HUES48 (cell line): Measurements from ENCODE around the gene RAB9A.
"Not testable (repeated sequence)": the region's sequence is repeated elsewhere in the genome, so short reads cannot be mapped to it uniquely, and the experiment has no call there.

Source experiments
- H3K27ac ChIP-seq: one replicate; pipeline ENCODE4 v1.7.0; 2013; ENCODE audit warnings: low read depth, low read length, inconsistent platforms
- H3K27me3 ChIP-seq: 2 replicates; pipeline ENCODE4 v1.6.1; 2013; ENCODE audit warnings: mild to moderate bottlenecking, low read length; ENCODE audit not compliant: control insufficient read depth, insufficient read depth
- H3K36me3 ChIP-seq: 2 replicates; pipeline ENCODE4 v1.6.1; 2013; ENCODE audit warnings: low read length; ENCODE audit not compliant: control insufficient read depth, insufficient read depth
- H3K4me1 ChIP-seq: 2 replicates; pipeline ENCODE4 v1.6.1; 2013; ENCODE audit warnings: mild to moderate bottlenecking, low read length; ENCODE audit not compliant: control insufficient read depth, insufficient read depth
- H3K4me3 ChIP-seq: 2 replicates; pipeline ENCODE4 v1.5.1; 2013; ENCODE audit warnings: mild to moderate bottlenecking, low read depth, low read length
- H3K9ac ChIP-seq: 2 replicates; pipeline ENCODE4 v1.6.1; 2013; ENCODE audit warnings: mild to moderate bottlenecking, low read depth, low read length, moderate library complexity
- H3K9me3 ChIP-seq: 2 replicates; pipeline ENCODE4 v1.6.1; 2013; ENCODE audit warnings: low read length; ENCODE audit not compliant: control insufficient read depth, insufficient read depth

Gene RAB9A, protein sequence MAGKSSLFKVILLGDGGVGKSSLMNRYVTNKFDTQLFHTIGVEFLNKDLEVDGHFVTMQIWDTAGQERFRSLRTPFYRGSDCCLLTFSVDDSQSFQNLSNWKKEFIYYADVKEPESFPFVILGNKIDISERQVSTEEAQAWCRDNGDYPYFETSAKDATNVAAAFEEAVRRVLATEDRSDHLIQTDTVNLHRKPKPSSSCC

DNA sequence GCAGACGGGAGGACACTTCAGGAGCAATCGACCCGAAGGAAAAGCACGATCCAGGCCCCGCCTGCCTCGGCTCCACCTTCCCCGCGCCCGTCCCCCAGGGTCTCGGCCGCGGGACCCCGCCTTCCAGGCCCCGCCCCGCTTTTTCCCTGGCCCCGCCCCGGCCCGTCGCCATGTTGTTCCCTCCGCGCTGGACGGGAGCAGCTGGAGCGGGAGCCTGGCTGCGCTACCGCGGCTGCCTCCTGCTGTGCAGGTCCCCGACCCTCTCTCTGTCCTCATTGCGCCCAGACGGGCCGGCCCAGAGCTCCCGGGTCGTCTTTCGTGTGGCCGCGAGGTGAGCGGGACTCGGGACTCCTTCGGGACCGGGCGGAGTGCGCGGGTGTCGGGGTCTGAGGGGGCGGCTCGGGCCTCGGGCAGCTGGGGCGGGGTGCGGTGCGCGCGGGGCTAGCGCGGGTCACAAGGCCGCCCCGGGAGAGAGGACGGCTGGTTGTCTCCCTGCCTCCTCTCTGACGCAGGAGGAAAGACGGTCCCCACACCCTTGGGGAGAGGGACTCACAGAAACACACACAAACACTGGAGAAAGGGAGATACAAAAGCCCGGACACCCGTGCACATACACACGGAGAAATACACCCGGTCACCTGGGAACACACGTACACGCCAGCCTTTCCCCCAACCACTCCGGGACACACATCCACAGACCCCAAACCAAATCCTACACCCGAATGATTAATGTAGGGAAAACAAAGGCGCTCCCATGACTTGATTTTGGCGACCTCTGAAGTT lies at the start of gene RAB9A:
RAB9A (plus strand) TSS at position 171 of the 783 bp plus-strand sequence. CDS start 19,619 bp downstream, outside the sequence.
- Histone ChIP-seq H3K9ac (peak within 1 kb of the TSS; percentile 81), H3K9me3 (no peaks in the 10 kb centered on the region), H3K27ac (peak within 1 kb of the TSS; percentile 85), H3K36me3 (no peaks in the 10 kb centered on the region), H3K4me3 (peak within 1 kb of the TSS; percentile 94), H3K4me1 (peaks cover 35% of the 10 kb centered on the region), H3K27me3 (peaks cover 19% of the 10 kb centered on the region)

DNA sequence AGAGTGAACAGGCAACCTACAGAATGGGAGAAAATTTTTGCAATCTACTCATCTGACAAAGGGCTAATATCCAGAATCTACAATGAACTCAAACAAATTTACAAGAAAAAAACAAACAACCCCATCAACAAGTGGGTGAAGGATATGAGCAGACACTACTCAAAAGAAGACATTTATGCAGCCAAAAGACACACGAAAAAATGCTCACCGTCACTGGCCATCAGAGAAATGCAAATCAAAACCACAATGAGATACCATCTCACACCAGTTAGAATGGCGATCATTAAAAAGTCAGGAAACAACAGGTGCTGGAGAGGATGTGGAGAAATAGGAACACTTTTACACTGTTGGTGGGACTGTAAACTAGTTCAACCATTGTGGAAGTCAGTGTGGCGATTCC lies 47.2 kb upstream of the RAB9A start:
- not testable (repeated sequence) for H3K9ac ChIP-seq, H3K4me3 ChIP-seq, H3K9me3 ChIP-seq, H3K36me3 ChIP-seq, H3K27me3 ChIP-seq, H3K27ac ChIP-seq, H3K4me1 ChIP-seq

DNA sequence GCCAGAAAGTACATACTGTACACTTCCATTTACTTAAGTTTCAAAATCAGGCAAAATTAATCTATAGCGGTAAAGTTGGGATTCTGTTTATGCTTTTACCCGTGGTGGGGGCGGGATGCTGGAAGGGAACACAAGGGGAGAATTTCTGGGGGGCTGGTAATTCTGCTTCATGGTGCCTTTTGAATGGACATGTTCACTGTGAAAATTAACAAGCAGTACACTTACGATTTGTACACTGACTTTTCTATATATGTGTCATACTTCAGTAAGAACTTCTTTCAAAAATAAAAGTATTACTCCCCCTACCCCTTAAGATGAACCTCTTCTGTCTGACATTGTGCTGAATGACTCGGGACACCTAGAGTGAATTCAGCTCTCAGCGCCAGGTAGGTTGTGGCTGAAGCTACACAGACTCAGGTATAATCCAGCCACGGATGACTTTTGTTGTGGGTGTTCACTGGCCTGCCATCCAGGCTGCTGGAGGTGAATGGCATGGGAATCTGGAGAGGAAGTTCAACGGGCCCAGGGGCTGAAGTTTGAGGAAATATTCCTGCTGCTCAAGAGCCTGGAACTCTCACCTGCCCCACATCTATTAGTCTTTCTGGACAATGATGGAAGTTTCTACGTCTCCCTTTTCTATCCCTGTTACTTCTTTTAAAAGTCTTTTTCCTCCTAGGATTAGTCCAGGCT lies 43.3 kb upstream of the RAB9A start:
- Histone ChIP-seq H3K4me1 (peaks cover 6% of the 10 kb centered on the region; the same call in 1 of the 2 replicates), H3K9me3 (no peaks in the 10 kb centered on the region), H3K27me3 (no peaks in the 10 kb centered on the region), H3K9ac (no peak overlapping the region), H3K36me3 (no peaks in the 10 kb centered on the region), H3K4me3 (no peak overlapping the region), H3K27ac (no peak overlapping the region)

DNA sequence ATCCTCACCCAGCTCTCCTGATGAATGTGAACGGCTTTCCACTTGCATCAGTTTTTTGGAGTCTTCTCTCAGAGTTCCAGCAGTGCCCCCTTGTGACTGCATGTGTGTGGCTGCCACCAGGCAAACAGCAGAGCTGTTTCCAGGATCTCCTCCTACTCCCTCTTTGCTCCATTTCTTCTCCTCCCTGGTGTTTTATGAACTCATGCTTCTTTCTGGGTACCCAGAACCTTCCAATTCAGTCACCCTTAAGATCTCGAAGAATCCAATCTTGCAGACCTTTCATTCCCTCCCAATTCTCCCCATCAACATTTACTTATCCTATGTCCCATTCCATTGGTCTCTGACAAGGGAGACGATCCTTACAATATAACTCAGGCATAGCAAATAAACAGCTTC lies 42.8 kb upstream of the RAB9A start:
- Histone ChIP-seq H3K9ac (no peak overlapping the region), H3K27me3 (no peaks in the 10 kb centered on the region; the same call in 1 of the 2 replicates), H3K36me3 (no peaks in the 10 kb centered on the region), H3K9me3 (no peaks in the 10 kb centered on the region), H3K4me1 (peaks cover 6% of the 10 kb centered on the region; the same call in 1 of the 2 replicates), H3K27ac (no peak overlapping the region), H3K4me3 (no peak overlapping the region)

DNA sequence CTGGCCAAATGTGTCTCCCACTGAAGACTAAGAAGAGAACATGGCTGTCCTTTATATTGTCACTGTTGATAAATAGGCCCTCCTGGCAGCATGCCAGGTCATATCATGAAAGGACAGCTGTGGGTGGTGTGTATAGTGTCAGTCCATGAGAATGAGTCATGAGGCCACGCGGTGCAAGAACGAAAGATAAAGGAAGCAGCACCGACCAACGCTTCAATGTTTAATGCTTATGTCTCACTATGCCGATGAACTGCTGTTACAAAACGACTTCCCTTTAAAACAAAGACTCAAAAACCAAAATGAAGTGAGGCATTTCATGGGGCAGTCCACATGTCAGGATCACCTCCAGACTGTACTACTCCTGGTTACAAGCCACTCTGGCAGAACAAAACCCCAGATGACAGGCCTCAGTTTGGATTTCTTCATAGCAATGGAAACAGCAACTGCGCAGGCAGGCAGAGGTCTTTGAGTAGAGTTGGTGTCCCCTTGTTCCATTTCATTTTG lies 41.2 kb upstream of the RAB9A start:
- Histone ChIP-seq H3K4me3 (no peak overlapping the region), H3K4me1 (peaks cover 9% of the 10 kb centered on the region), H3K27ac (no peak overlapping the region), H3K9me3 (no peaks in the 10 kb centered on the region), H3K27me3 (no peaks in the 10 kb centered on the region; the same call in none of the 2 replicates), H3K9ac (no peak overlapping the region), H3K36me3 (no peaks in the 10 kb centered on the region)

DNA sequence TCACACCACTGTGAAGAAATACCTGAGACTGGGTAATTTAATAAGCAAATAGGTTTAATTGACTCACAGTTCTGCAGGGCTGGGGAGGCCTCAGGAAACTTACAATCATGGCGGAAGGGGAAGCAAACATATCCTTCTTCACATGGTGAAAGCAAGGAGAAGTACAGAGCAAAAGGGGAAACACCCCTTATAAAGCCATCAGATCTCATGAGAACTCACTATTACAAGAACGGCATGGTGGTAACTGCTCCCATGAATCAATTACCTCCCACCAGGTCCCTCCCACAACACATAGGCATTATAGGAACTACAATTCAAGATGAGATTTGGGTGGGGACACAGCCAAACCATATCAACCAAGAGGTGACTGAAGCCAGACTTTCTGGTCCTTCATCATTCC lies 40.6 kb upstream of the RAB9A start:
- H3K36me3 ChIP-seq, H3K9me3 ChIP-seq, H3K9ac ChIP-seq, H3K4me3 ChIP-seq, H3K4me1 ChIP-seq, H3K27me3 ChIP-seq, H3K27ac ChIP-seq: not testable (repeated sequence)

DNA sequence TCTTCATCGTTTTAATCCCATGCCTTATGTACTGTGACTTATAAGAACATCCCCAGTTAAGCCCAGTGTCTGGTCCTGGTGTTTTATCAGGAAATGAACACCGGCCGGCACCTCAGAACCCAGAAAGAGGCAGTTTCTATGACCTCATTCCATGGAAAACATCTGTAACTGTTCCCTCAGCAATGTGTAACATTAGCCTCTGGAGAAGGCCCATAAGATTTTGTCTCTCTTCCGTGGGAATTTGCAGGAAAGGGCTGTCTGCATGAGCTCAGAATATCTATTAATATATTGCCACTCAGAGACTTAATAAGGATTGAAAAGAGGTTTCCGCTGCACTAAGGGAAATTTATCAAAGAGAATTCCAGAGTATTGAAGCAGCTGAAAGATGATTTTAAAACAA lies 39.1 kb upstream of the RAB9A start:
- no peak overlapping the region for H3K9ac ChIP-seq
- H3K4me3 ChIP-seq, result no peak overlapping the region
- no peak overlapping the region for H3K27ac ChIP-seq
- no peaks in the 10 kb centered on the region for H3K36me3 ChIP-seq
- H3K27me3 ChIP-seq, result no peaks in the 10 kb centered on the region; the same call in none of the 2 replicates
- no peaks in the 10 kb centered on the region for H3K9me3 ChIP-seq
- H3K4me1 ChIP-seq, result peaks cover 9% of the 10 kb centered on the region

DNA sequence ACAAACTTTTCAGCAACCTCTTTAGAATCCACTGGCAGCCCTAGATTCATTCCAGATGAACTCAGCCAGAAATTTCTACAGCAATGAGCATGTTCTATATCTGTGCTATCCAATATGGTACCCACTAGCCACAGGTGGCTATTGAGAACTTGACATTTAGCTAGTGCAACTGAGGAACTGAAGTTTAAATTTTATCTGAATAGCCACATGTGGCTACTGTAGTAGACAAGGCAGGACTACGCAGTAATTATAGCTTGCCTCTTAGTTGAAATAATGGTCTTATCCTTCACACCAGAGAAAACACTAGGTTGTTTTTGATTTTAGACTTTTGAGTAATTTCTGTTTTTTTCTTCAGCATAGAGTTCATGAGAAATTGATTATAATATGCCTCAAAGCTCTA lies 38.6 kb upstream of the RAB9A start:
- no peak overlapping the region for H3K27ac ChIP-seq
- no peaks in the 10 kb centered on the region for H3K36me3 ChIP-seq
- H3K4me1 ChIP-seq, result peaks cover 9% of the 10 kb centered on the region
- no peaks in the 10 kb centered on the region for H3K9me3 ChIP-seq
- no peak overlapping the region for H3K4me3 ChIP-seq
- H3K9ac ChIP-seq, result no peak overlapping the region
- H3K27me3 ChIP-seq, result no peaks in the 10 kb centered on the region; the same call in none of the 2 replicates

DNA sequence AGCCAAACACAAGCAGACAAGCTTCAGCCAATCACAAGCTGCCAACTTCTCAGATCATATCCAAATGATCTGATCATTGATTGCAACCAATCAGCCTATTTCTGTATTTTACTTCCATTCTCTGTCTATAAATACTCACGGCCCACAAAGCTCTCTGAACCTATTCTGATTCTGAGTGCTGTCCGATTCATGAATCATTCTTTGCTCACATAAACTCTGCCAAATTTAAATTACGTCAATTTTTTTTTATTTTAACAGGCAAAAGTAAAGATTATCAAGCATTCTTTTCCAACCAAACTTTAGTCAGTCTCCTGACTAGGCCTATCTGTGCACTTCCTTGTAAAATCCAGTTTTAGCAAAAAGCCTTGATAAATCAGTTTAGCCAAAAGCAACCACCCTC lies 37.8 kb upstream of the RAB9A start:
- no peak overlapping the region for H3K9ac ChIP-seq

DNA sequence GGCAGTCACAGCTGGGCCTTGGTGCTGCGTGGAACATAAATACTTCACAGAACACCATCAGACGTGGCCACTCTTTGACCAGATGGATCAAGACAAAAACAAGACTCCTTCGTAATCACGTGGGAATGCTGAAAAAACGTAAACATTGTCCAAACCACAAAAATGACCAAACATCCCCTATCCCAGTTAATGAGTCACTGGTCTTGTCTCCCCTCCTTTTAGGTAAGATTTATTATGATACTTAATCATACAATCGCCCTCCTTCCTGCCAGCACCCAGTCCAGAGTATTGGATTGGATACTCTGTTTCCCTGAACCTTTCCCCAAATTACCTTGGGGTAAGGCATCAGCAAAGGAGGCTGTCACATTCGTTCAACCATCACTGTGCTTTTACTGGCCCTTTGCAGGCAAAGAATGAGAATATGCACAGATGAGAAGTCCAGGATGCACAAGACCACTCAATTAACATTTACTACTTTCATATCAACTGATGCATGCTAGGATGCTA lies 36.6 kb upstream of the RAB9A start:
- Histone ChIP-seq H3K4me3 (peak overlapping the region; percentile 79), H3K9me3 (no peaks in the 10 kb centered on the region), H3K27me3 (no peaks in the 10 kb centered on the region; the same call in none of the 2 replicates), H3K27ac (peak overlapping the region; percentile 90), H3K4me1 (peaks cover 3% of the 10 kb centered on the region; the same call in 1 of the 2 replicates), H3K36me3 (no peaks in the 10 kb centered on the region), H3K9ac (peak overlapping the region; percentile 56; the same call in 1 of the 2 replicates)

More for the DNA sequence above, 37.8 kb upstream of the RAB9A start:
- Histone ChIP-seq H3K36me3 (no peaks in the 10 kb centered on the region), H3K9me3 (no peaks in the 10 kb centered on the region), H3K27ac (no peak overlapping the region), H3K27me3 (no peaks in the 10 kb centered on the region; the same call in none of the 2 replicates), H3K4me1 (peaks cover 3% of the 10 kb centered on the region; the same call in 1 of the 2 replicates), H3K4me3 (no peak overlapping the region)
